OCI-LY7 (cell line): Measurements from ENCODE around the gene SLX4IP. TPM values are rescaled to one million over a fixed set of nuclear protein-coding genes. Genes with fewer than 3 reads are reported as not detected.

Experiments used
- BruUV-seq: library from RNA; stranded (reverse); fragments of 400-500 nt; replicated peaks from 2 replicates; lab custom pipeline; 2021; lab: Mats Ljungman, UMichigan
- CTCF ChIA-PET: fragments of 300-600 bp; sonication (Branson Sonifier 250); formaldehyde crosslinking; loops from one replicate; lab custom pipeline; 2022; ENCODE audit warnings: antibody characterized with exemption; ENCODE audit not compliant: unreplicated experiment; lab: Charles Lee
- POLR2A ChIA-PET: fragments of 300-600 bp; sonication (Branson Sonifier 250); formaldehyde crosslinking; loops from one replicate; lab custom pipeline; 2022; ENCODE audit warnings: antibody characterized with exemption; lab: Charles Lee
- DNase-seq: peaks from one replicate; pipeline ENCODE4 v3.0.0-alpha.2; 2015; ENCODE audit warnings: low spot score
- H2AFZ ChIP-seq: fragments of 200-600 bp; sonication (generic), shearing (Covaris generic); 2 replicates; pipeline ENCODE4 v1.6.1; 2014; ENCODE audit warnings: mild to moderate bottlenecking, antibody characterized with exemption, low read length, moderate library complexity
- H3K27ac ChIP-seq: fragments of 200-600 bp; sonication (generic); 2 replicates; pipeline ENCODE4 v1.5.1; 2014; ENCODE audit warnings: mixed run types, low read depth, mild to moderate bottlenecking, moderate library complexity, low read length, inconsistent platforms; ENCODE audit not compliant: poor library complexity, severe bottlenecking
- H3K36me3 ChIP-seq: fragments of 200-600 bp; sonication (generic); 2 replicates; pipeline ENCODE4 v1.6.1; 2014; ENCODE audit warnings: mild to moderate bottlenecking, antibody characterized with exemption, low read length, moderate library complexity, mixed read lengths; ENCODE audit not compliant: insufficient read depth
- H3K4me1 ChIP-seq: fragments of 200-600 bp; sonication (generic); 2 replicates; pipeline ENCODE4 v1.5.1; 2014; ENCODE audit warnings: mild to moderate bottlenecking, low read length; ENCODE audit not compliant: insufficient read depth, poor library complexity, severe bottlenecking
- H3K4me2 ChIP-seq: fragments of 200-600 bp; sonication (generic); 2 replicates; pipeline ENCODE4 v1.6.1; 2014; ENCODE audit warnings: mild to moderate bottlenecking, low read length
- H3K4me3 ChIP-seq: fragments of 200-600 bp; sonication (generic); 2 replicates; pipeline ENCODE4 v1.5.1; 2014; ENCODE audit warnings: mild to moderate bottlenecking, low read depth, low read length; ENCODE audit not compliant: poor library complexity, severe bottlenecking
- H3K79me2 ChIP-seq: fragments of 200-600 bp; sonication (generic); 2 replicates; pipeline ENCODE4 v1.6.1; 2016; ENCODE audit warnings: low read depth, mild to moderate bottlenecking, low read length, moderate library complexity, mixed read lengths; ENCODE audit not compliant: insufficient read depth
- H3K9me2 ChIP-seq: fragments of 200-600 bp; sonication (generic); 2 replicates; pipeline ENCODE4 v1.6.1; 2016; ENCODE audit warnings: mild to moderate bottlenecking, low read length, mixed read lengths; ENCODE audit not compliant: insufficient read depth
- H3K9me3 ChIP-seq: fragments of 200-600 bp; sonication (generic); 2 replicates; pipeline ENCODE4 v1.6.1; 2014; ENCODE audit warnings: mild to moderate bottlenecking, mixed run types, low read length, mixed read lengths
- H4K20me1 ChIP-seq: fragments of 200-600 bp; sonication (generic); 2 replicates; pipeline ENCODE4 v1.6.1; 2014; ENCODE audit warnings: mild to moderate bottlenecking, antibody characterized with exemption, low read length, moderate library complexity, mixed read lengths; ENCODE audit not compliant: insufficient read depth
- CTCF ChIP-seq: fragments of 200-600 bp; sonication (generic); conservative IDR thresholded peaks from 2 replicates; pipeline ENCODE4 v1.5.1; 2014; ENCODE audit warnings: mild to moderate bottlenecking, antibody characterized with exemption, low read length, moderate library complexity, mixed read lengths
- EZH2phosphoT487 ChIP-seq: fragments of 200-600 bp; sonication (generic); IDR thresholded peaks from 2 replicates; pipeline ENCODE4 v1.6.1; 2018; ENCODE audit warnings: low read depth, borderline replicate concordance, mild to moderate bottlenecking, mixed run types, antibody characterized with exemption, low read length, moderate library complexity, mixed read lengths
- intact Hi-C: fragments of 100-400 bp; cut with micrococcal nuclease; formaldehyde crosslinking; loops from one replicate; pipeline ENCODE4 v1.10.0; 2022; ENCODE audit not compliant: unreplicated experiment
- total RNA-seq, 2 experiments: library from RNA; depleted of rRNA in 1 of 2; stranded (reverse); fragments of >200 nt in 1 of 2; shearing (Covaris generic) in 1 of 2; gene quantifications; 2 replicates each; pipeline ENCODE4 v1.2.3, GENCODE V29; 2014 to 2022

Gene SLX4IP
- total RNA-seq, 2 experiments from 2014 or later, result 4.1 to 9.2 TPM

- Histone ChIP-seq H3K4me1 (no peaks in the 10 kb centered on the region), H3K9me3 (no peaks in the 10 kb centered on the region), H3K27ac (no peak overlapping the region), H2AFZ (no peak overlapping the region), H4K20me1 (no peaks in the 10 kb centered on the region), H3K79me2 (no peaks in the 10 kb centered on the region), H3K9me2 (no peaks in the 10 kb centered on the region), H3K4me3 (no peak overlapping the region), H3K36me3 (no peaks in the 10 kb centered on the region), H3K4me2 (no peak overlapping the region)
- no TSS peak for BruUV-seq
- TF ChIP-seq CTCF, result no peak
- TF ChIP-seq EZH2phosphoT487, result no peak
- intact Hi-C loops, result no loop called here
- DNase-seq, result no peak
- ChIA-PET CTCF (no interaction called here), POLR2A (no interaction called here)
Measured at GRCh38 chr20:10398834-10399369, 36.2 kb upstream of the SLX4IP start.

- no peaks in the 10 kb centered on the region for H4K20me1 ChIP-seq
- TF ChIP-seq EZH2phosphoT487 (no peak), CTCF (no peak)
- no peak overlapping the region for H3K27ac ChIP-seq
- H3K4me2 ChIP-seq, result no peak overlapping the region
- peaks cover 3% of the 10 kb centered on the region; the same call in 1 of the 2 replicates for H3K36me3 ChIP-seq
- H3K4me1 ChIP-seq, result no peaks in the 10 kb centered on the region
- no peaks in the 10 kb centered on the region for H3K9me2 ChIP-seq
- H3K79me2 ChIP-seq, result no peaks in the 10 kb centered on the region
- ChIA-PET POLR2A (interaction anchor here (0.7 to 2.1 kb wide), 3 partner anchors 11 to 325 kb away, joined by 3 to 5 read pairs (median 4); no protein-coding TSS in a partner anchor), CTCF (no interaction called here)
- H3K9me3 ChIP-seq, result no peaks in the 10 kb centered on the region
- BruUV-seq, result no TSS peak
- H3K4me3 ChIP-seq, result no peak overlapping the region
- DNase-seq, result no peak
- H2AFZ ChIP-seq, result no peak overlapping the region
- intact Hi-C loops, result no loop called here
Measured at GRCh38 chr20:10402938-10403608, 32.0 kb upstream of the SLX4IP start.

DNA sequence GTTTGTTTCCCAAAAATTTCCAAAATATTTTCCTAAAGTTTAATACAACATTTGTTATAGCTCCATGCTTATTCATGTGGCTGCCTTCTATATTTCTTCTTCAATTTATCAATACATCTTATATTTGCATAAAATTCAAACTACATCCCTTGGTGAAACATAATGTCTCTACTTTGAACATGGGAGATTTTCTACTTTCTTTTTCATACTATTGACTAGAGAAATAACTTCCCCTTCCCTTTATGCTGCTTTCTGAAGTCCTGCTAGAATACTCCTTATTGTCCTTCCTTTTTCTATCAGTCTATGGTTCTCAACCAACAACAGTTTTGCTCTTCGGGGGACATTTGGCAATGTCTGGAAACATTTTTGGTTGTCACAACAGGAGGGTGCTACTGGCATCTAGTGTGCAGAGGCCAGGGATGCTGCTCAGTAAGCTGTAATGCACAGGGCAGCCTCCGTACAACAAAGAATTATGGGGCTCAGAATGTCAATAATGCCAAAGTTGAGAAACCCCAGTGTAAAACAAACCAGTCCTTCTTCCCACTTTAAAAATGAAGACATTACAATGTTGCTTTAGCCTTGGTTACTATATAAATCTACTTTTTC lies 31.0 kb upstream of the SLX4IP start:
- Histone ChIP-seq H3K79me2 (no peaks in the 10 kb centered on the region), H3K4me3 (no peak overlapping the region), H3K36me3 (peaks cover 3% of the 10 kb centered on the region; the same call in 1 of the 2 replicates), H3K4me1 (no peaks in the 10 kb centered on the region), H3K4me2 (no peak overlapping the region), H3K9me3 (no peaks in the 10 kb centered on the region), H4K20me1 (no peaks in the 10 kb centered on the region), H2AFZ (no peak overlapping the region), H3K9me2 (no peaks in the 10 kb centered on the region), H3K27ac (no peak overlapping the region)
- ChIA-PET CTCF (no interaction called here), POLR2A (no interaction called here)
- intact Hi-C loops, result no loop called here
- no TSS peak for BruUV-seq
- no peak for DNase-seq
- TF ChIP-seq CTCF (no peak), EZH2phosphoT487 (no peak)
